Renal cortex interstitium (tissue), 15 donors: Measurements from ENCODE around the gene POC1A. TPM values are rescaled to one million over a fixed set of nuclear protein-coding genes. Genes with fewer than 3 reads are reported as not detected.

Experiments
- DNase-seq, 11 donors: peaks; one replicate each; pipeline ENCODE4 v3.0.0-alpha.2; 2013; ENCODE audit warnings: low read depth in 9 of 11, low spot score in 4 of 11; ENCODE audit errors: extremely low read depth in 1 of 11
- long read RNA-seq, 16 experiments: transcript quantifications; one replicate each; lab custom pipeline, GENCODE V29; 2026
- polyA plus RNA-seq, 3 donors: library from polyadenylated mRNA; unstranded; fragments of 120-200 nt; gene quantifications; one replicate each; pipeline ENCODE4 v1.2.1, GENCODE V29; 2013; ENCODE audit not compliant: insufficient read length in 3 of 3

Gene POC1A
- 10 to 100 TPM in 1 of 3 donors, 1 to 10 TPM in 2; 7.0 to 10.6 (median 8.5) TPM for polyA plus RNA-seq
- long read RNA-seq, donor 1, partial matches to known transcripts, result 0 of 3 reads
- long read RNA-seq, donor 1, other reads (novel, unspliced or antisense), result 0 of 3 reads
- long read RNA-seq, donor 2, partial matches to known transcripts, result 0 of 3 reads
- long read RNA-seq, donor 2, other reads (novel, unspliced or antisense), result 0 of 3 reads
- long read RNA-seq, donor 3, partial matches to known transcripts, result 0 of 3 reads
- long read RNA-seq, donor 3, other reads (novel, unspliced or antisense), result 0 of 3 reads
- long read RNA-seq, donor 4, partial matches to known transcripts, result 0 of 2 reads
- long read RNA-seq, donor 4, other reads (novel, unspliced or antisense), result 0 of 2 reads
- long read RNA-seq, donor 5, result 0 reads
- long read RNA-seq, donor 6, partial matches to known transcripts, result 0 of 2 reads
- long read RNA-seq, donor 6, other reads (novel, unspliced or antisense), result 0 of 2 reads
- long read RNA-seq, donor 7, partial matches to known transcripts, result 0 of 3 reads
- long read RNA-seq, donor 7, other reads (novel, unspliced or antisense), result 0 of 3 reads
- long read RNA-seq, donor 8, partial matches to known transcripts, result 0 of 3 reads
- long read RNA-seq, donor 8, other reads (novel, unspliced or antisense), result 0 of 3 reads
- long read RNA-seq, donor 9, result 0 reads
- long read RNA-seq, donor 10, partial matches to known transcripts, result 0 of 2 reads
- long read RNA-seq, donor 10, other reads (novel, unspliced or antisense), result 0 of 2 reads
- long read RNA-seq, donor 11, partial matches to known transcripts, result 0 of 3 reads
- long read RNA-seq, donor 11, other reads (novel, unspliced or antisense), result 0 of 3 reads
- long read RNA-seq, donor 12, result 0 reads
- long read RNA-seq, donor 13, partial matches to known transcripts, result 76 of 88 reads
- long read RNA-seq, donor 13, other reads (novel, unspliced or antisense), result 10 of 88 reads
- long read RNA-seq, donor 14, partial matches to known transcripts, result 0 of 1 reads
- long read RNA-seq, donor 14, other reads (novel, unspliced or antisense), result 0 of 1 reads
- long read RNA-seq, donor 15, partial matches to known transcripts, result 0 of 2 reads
- long read RNA-seq, donor 15, other reads (novel, unspliced or antisense), result 0 of 2 reads
- long read RNA-seq, donor 16, partial matches to known transcripts, result 0 of 6 reads
- long read RNA-seq, donor 16, other reads (novel, unspliced or antisense), result 0 of 6 reads

- peak; percentile 84 to 95 (median 89) for DNase-seq
These were observed at the start of gene POC1A for GRCh38 chr3:52154135-52155094. POC1A (minus strand) TSS chr3:52154423; CDS start chr3:52154372, 51 bp downstream.

DNA sequence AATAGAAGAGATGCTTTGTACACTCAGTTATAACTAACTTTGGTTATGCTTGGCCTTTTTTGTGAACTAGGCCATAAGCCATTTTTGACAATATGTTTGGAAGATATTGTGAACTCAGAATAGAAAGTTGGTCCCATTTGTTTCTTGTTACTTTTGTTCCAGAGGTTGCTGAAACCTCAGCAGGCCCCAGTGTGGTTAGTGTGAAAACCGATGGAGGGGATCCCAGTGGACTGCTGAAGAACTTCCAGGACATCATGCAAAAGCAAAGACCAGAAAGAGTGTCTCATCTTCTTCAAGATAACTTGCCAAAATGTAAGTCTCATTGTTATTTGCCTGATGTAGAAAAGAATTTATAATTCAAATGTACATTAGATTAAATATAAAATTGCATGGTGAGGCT lies 49.5 kb upstream of the POC1A start:
- DNase-seq, result no peak

GRCh38 chr3:52202384-52203077 lies 48.3 kb upstream of the POC1A start:
- DNase-seq, result no peak

- no peak for DNase-seq
These were observed 46.9 kb upstream of the POC1A start for GRCh38 chr3:52200981-52201679.

DNA sequence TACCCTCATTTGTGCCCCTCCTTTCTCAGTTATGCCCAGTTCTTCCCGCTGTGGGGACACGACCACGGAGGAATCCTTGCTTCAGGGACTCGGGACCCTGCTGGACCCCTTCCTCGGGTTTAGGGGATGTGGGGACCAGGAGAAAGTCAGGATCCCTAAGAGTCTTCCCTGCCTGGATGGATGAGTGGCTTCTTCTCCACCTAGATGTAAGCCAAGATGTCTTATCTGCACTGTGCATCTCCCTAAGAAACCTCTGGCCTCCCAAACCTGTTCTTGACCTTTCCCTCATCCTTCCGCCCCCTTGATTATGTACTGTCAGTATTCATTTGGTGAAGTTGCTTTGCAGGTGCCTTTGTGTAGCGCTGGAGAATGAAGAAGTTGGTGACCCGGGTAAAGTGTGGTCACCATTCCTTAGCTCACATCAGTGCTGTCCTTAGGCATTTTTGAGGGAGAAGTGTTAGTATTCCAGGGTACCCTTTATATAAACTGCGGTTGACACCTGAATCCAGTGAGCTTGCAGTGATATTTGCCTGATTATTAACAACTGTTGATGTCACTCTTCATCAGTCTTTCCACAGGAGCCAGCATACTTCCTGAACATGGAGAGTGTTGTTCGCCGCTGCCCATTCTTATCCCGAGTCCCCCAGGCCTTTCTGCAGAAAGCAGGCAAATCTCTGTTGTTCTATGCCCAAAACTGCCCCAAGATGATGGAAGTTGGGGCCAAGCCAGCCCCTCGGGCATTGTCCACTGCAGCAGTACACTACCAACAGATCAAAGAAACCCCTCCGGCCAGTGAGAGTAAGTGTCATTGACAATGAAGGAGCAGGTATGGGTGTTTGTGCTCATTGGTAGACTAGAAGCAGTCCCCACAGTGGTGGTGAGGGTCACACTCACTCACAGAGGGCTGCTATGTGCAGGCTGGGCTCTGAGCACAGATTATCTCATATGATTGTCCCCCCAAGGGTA lies 44.7 kb upstream of the POC1A start:
- DNase-seq, result no peak

GRCh38 chr3:52197842-52198625 lies 43.8 kb upstream of the POC1A start, which contains the start of gene ALAS1:
ALAS1 (plus strand) TSS chr3:52198160; CDS start chr3:52199242, 1,082 bp downstream.
- DNase-seq, result peak; percentile 79 to 94 (median 89)

GRCh38 chr3:52197499-52197841 lies 43.2 kb upstream of the POC1A start:
- no peak for DNase-seq

- no peak for DNase-seq
These were observed 42.8 kb upstream of the POC1A start for GRCh38 chr3:52196977-52197376.

DNA sequence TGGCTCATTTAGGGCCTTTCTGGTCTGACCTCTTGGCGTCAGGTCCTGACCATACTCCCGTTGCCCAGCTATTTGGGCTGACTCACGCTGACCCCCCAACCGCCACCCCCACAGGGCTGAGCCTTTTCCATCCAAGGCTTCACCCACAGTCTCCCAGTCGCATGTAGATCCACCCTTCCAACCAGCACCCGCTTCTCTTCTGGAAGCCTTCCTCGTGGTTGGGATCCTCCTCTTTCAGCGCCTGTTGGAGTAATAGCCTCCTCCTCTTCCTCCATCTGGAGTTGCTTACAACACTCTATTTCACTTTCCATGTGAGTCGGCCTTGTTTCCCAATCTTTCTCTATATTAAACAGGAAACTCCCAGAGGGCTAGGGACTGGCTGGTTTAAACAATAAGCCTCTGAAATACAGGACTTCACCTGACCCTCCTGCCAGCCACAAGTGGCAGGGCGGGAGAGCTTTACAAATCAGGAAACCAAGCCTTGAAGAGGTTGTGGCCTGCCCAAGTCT lies 41.7 kb upstream of the POC1A start:
- DNase-seq, result no peak

DNA sequence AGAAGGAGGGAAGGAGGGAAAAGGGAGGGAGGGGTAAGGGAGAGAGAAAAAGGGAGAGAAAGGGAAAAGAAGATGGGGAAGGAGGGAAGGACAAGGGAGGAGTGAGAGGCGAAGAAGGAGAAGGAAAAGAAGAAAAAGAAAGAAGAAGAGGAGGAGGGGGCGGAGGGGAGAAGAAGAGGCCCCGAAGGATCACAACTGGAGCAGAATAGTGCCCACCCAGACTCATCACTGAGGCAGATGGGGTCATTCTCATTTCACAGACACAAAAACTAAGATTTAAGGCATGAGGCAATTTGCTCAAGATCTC lies 41.0 kb upstream of the POC1A start:
- no peak for DNase-seq

- peak in 5 of 11 donors; percentile 44 to 64 (median 52) for DNase-seq
These were observed 40.5 kb upstream of the POC1A start for GRCh38 chr3:52194485-52195290.

- no peak for DNase-seq
These were observed 38.8 kb upstream of the POC1A start for GRCh38 chr3:52193065-52193464.

DNA sequence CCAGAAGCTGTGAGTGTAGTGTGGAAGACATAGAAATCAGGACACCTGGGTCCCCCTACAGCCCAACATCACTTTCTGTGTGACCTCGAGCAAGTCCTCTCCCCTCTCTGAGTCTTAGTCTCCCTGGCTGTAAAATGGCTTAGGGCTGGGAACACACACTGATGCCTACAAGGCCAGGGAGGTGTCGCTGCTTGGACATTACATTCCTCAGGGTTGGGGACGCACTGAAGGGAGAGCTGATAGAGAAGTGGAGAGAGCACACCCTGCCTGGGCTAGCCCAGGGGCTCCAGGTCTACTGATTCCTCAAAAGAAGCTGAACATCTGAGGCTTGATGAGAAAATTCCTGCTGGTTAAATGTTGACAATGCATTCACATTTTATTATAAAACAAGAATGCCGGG lies 37.4 kb upstream of the POC1A start:
- no peak for DNase-seq

- no peak for DNase-seq
These were observed 36.3 kb upstream of the POC1A start for GRCh38 chr3:52190294-52191074.
